GM18870 (cell line): Measurements from ENCODE around the gene TLCD3B.

Experiments
- ATAC-seq: cut with Tn5 transposase; IDR thresholded peaks from one replicate; pipeline ENCODE4 v1.9.1; 2021; ENCODE audit warnings: moderate library complexity; ENCODE audit not compliant: unreplicated experiment

TLCD3B gene, protein sequence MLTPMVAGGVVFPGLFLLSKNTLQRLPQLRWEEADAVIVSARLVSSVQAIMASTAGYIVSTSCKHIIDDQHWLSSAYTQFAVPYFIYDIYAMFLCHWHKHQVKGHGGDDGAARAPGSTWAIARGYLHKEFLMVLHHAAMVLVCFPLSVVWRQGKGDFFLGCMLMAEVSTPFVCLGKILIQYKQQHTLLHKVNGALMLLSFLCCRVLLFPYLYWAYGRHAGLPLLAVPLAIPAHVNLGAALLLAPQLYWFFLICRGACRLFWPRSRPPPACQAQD

GRCh38 chr16:30030841-30031413 is at the start of gene TLCD3B:
TSS of gene TLCD3B (minus strand) at chr16:30031271. CDS start at chr16:30030527, 744 bp downstream.
- ATAC-seq, result no peak

- ATAC-seq, result no peak
These were observed 48.4 kb upstream of the TLCD3B start for GRCh38 chr16:30079480-30079879.

- no peak for ATAC-seq
These were observed 47.7 kb upstream of the TLCD3B start for GRCh38 chr16:30078744-30079143.

DNA sequence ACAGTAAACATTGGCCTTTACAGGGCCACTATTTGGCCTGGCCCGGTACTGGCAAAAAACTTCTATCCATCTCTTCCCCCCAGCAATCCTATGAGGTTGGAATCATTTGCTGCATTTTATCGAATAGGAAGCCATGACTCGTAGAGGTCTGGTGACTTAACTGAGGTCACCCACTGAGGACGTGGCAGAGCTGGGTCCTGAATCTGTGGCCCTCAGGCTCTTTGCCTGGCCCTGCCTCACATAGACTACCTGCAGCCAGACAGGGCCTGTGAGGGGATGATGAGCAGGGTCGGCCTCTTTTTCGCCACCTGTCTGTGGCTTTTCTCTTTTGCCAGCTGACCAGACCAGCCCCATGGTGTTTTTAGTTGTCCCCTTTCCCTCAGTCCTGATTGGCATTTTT is 46.6 kb upstream of the TLCD3B start:
- ATAC-seq, result no peak

GRCh38 chr16:30076276-30076791 is 45.3 kb upstream of the TLCD3B start:
- ATAC-seq, result no peak

DNA sequence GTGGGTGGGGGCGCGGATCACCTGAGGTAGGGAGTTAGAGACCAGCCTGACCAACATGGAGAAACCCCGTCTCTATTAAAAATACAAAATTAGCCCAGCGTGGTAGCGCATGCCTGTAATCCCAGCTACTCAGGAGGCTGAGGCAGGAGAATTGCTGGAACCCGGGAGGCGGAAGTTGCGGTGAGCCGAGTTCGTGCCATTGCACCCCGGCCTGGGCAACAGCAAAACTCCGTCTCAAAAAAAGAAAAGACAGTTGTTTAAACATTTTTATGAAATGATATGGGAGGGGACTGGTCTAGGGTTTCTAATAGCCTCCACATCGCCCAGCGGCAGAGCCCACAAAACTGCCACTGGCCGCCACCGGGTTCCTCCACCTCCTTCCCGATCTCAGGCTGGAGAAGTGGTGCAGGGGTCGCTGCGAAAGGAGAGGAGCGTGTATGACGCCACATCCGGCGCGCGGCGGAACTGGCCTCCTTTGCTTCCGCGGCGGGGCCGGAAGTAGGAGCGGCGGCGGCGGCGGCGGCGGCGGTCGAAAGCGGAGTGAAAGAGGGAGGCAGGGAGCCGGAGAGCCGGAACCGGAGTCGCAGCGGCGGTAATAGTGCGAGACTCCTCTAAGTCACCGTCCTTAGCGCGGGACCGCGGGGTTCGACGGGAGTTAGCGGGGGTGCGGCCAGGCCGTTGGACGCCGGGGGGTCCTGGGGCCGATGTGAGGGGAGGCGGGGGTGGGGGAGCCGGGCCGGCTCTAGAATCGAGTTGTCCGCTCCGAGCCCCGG is 44.6 kb upstream of the TLCD3B start, which contains the start of gene PPP4C:
TSS of gene PPP4C (plus strand) at position 492 of the 773 bp plus-strand sequence. CDS start 384 bp downstream, outside the sequence.
- no peak for ATAC-seq

DNA sequence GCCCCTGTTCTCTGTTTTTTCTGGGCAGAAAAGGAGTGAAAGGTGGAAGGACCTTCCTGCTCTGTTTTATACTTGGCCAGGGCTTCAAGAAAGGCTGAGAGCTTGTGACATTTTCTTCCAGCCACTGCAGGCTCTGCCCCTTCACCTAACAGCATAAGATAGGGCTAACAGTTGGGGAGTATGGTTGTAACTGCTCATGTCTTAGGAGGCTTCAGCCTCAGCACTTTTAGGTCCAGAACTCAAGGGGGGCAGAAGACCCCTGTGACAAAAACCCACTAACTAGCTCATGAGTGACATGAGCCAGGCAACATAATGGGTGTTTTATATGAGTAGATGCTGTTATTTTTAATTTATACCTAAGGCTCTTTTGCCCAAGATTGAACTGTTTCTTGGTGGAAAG is 39.4 kb upstream of the TLCD3B start:
- ATAC-seq, result no peak

GRCh38 chr16:30069611-30070462 is 38.8 kb upstream of the TLCD3B start:
- no peak for ATAC-seq

DNA sequence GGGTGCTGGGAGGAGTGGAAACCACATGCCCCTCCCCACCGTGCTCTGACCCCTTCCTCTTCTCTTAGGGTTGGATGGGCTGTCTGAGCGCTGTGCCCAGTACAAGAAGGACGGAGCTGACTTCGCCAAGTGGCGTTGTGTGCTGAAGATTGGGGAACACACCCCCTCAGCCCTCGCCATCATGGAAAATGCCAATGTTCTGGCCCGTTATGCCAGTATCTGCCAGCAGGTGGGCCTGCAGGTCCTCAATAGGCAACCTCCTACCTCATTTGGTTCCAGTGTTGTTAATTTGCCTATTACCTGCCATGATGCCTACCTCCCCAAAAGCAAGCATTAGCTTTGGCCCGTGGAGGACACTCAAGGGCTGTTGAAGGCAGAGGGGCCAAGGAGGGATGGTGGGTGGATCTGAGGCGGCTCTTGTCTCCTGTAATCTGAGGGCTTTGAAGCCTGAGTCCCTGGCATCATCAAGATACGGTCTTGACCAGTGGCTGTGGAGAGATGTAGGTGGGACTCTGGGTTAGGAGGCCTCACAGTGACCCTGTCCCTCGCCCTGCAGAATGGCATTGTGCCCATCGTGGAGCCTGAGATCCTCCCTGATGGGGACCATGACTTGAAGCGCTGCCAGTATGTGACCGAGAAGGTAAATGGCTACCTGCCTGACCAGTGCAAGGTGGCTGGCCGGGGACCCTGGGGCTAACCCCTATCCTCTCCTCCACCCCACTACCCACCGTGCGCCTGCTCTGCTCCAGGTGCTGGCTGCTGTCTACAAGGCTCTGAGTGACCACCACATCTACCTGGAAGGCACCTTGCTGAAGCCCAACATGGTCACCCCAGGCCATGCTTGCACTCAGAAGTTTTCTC is 37.9 kb upstream of the TLCD3B start:
- no peak for ATAC-seq

GRCh38 chr16:30068333-30068732 is 37.3 kb upstream of the TLCD3B start:
- ATAC-seq, result no peak

GRCh38 chr16:30067584-30067916 is 36.5 kb upstream of the TLCD3B start:
- no peak for ATAC-seq

DNA sequence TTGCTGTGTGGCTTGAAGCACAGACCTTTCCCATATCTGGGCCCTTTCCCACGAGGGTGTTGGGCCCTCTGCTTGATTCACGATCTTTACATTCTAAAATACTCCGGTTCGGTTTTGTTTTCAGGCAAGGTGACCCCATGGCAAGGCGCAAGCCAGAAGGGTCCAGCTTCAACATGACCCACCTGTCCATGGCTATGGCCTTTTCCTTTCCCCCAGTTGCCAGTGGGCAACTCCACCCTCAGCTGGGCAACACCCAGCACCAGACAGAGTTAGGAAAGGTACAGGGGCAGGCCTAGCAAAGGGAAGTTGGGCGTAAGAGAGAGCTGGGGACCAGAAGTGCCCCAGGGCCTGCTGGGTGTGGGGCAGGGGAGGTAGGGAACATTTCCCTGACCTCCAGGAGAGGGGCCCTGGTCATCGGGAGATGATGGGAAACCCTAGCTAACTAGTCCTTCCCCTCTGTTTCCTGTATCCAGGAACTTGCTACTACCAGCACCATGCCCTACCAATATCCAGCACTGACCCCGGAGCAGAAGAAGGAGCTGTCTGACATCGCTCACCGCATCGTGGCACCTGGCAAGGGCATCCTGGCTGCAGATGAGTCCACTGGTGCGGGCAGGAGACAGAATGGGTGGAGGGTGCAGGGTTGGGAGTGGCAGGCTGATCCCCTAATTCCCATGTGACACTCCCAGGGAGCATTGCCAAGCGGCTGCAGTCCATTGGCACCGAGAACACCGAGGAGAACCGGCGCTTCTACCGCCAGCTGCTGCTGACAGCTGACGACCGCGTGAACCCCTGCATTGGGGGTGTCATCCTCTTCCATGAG is 35.9 kb upstream of the TLCD3B start:
- no peak for ATAC-seq

- no peak for ATAC-seq
These were observed 35.1 kb upstream of the TLCD3B start for GRCh38 chr16:30065943-30066760.

- ATAC-seq, result peak; percentile 61
These were observed 34.3 kb upstream of the TLCD3B start, which contains the start of gene ALDOA for GRCh38 chr16:30065102-30065942. TSS of gene ALDOA (plus strand) at chr16:30065760. CDS start at chr16:30066898, 1,138 bp downstream.

- ATAC-seq, result peak; percentile 4
These were observed 33.6 kb upstream of the TLCD3B start for GRCh38 chr16:30064729-30065101.

GRCh38 chr16:30063893-30064728 is 33.0 kb upstream of the TLCD3B start:
- no peak for ATAC-seq
